GM21723 (cell line): ENCODE results near the gene MVP.
A peak's percentile ranks its signal among the peaks of the same experiment; 100 is the strongest.
"Not testable (repeated sequence)": the region's sequence is repeated elsewhere in the genome, so short reads cannot be mapped to it uniquely, and the experiment has no call there.

Experiments
- ATAC-seq: cut with Tn5 transposase; IDR thresholded peaks from one replicate; pipeline ENCODE4 v1.9.1; 2021; ENCODE audit warnings: mild to moderate bottlenecking, moderate library complexity; ENCODE audit not compliant: unreplicated experiment

Gene MVP

GRCh38 chr16:29868396-29869009 is 48.2 kb downstream of the MVP start:
- no peak for ATAC-seq

- not testable (repeated sequence) for ATAC-seq
Measured at GRCh38 chr16:29869067-29869466, 48.8 kb downstream of the MVP start.

- ATAC-seq, result no peak
Measured at GRCh38 chr16:29871822-29872546, 51.7 kb downstream of the MVP start.

DNA sequence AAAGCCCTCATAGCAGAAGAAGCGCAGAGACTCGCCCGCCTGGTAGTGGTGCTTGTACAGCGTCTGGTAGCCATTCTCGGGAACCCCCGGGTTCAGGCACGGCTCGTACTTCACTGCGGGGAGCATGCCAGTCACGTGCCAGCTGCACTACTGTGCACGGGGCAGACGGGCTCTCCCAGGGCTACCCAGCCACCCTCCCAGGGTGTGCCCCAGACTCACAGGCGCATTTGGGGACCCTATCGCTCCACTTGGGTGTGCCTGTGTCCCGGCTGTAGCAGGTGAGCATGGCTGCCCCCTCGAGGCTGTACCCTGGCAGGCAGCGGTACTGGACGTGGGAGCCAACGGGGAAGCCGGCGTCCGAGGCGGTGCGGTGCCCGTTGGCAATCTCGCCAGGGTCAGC is 53.1 kb downstream of the MVP start:
- ATAC-seq, result no peak

GRCh38 chr16:29875206-29875605 is 54.9 kb downstream of the MVP start:
- ATAC-seq, result no peak

- no peak for ATAC-seq
Measured at GRCh38 chr16:29876217-29876593, 55.9 kb downstream of the MVP start.

GRCh38 chr16:29876594-29877249 is 56.5 kb downstream of the MVP start:
- no peak for ATAC-seq

DNA sequence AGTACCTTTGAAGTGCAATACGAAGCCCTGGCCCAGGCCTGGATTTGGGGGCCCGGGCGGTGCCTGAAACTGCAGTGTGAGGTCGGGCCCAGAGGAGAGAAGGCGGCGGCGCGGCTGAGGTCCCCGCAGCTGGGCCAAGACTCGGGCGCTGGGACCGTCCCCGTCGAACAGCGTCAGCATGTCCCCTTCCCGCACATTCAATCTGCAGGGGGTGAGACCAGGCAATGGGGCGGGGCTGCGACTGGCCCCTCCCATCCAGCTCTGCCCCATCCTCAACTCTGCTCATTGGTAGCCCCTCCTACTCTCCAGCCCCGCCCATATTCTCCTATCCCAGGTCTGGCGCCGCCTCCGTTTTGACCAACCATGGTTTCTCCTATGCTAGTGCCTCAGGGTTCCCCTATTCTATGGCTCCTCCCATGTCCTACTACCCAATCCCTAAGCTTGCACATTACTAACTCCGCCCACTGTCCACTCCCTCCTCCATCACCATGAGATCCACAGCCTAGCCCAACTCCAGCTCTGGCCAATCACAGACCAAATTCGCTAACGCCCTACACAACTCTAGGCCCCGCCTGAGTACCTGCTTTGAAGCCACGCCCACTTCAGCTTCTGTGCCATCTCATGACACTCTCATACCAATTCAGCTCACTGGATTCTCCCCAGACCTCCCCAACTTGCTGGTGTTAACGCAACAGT is 57.2 kb downstream of the MVP start:
- ATAC-seq, result peak; percentile 46

DNA sequence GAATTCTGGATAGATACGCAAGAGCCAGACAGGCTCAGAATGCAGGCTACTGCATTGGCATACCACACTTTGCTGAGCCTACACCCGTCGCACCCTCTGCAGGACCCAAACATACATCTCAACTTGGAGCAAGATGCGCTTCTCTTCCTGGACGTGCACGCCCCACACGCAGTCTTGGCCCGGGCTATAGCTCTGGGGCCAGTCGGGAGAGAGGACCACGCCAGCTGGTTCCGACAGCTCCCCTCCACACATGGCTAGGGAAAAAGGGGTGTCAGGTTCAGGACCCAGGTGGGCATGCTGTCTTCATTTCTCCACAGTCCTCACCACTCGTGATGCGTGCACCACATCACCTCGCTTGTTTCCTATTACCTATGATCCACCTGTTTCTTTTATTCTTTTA is 57.9 kb downstream of the MVP start:
- ATAC-seq, result no peak

GRCh38 chr16:29881050-29881449 is 60.8 kb downstream of the MVP start:
- ATAC-seq, result no peak

GRCh38 chr16:29883987-29884386 is 63.7 kb downstream of the MVP start:
- no peak for ATAC-seq

GRCh38 chr16:29889372-29889771 is 69.1 kb downstream of the MVP start:
- not testable (repeated sequence) for ATAC-seq

- no peak for ATAC-seq
Measured at GRCh38 chr16:29891525-29892457, 71.5 kb downstream of the MVP start.

GRCh38 chr16:29892458-29892813 is 72.2 kb downstream of the MVP start:
- ATAC-seq, result no peak

DNA sequence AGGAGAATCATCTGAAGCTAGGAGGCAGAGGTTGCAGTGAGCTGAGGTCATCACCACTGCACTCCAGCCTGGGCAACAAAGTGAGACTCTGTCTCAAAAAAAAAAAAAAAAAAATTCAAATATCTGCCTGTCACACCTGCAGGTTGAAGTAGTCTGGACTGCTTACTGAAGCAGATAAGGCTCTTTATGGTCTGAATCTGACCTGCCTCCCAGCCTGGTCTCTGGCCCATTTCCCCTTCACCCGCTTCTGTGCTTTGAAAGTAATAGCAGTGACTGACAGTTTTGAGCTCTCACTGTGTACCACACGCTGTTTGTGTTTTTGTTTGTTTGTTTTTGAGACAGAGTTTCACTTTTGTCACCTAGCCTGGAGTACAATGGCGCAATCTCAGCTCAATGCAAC is 73.3 kb downstream of the MVP start:
- ATAC-seq, result no peak

DNA sequence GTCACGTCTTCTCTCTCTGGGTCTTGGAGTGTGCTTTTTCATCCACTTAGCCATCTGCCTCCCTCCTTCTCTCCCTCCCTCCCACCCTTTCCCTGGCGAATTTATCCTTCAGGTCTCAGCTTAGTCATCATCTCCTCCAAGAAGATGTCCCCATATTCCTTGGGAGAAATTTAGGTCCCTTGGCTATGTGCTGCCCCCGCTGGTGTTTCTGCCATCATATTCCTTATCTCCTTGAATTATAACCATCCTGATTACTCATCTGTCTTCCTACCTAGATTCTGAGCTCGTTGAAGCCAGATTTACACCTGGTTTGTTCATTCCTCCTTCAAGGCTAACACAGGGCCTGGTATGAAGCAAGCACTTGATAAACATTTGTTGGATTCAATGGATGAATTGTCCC is 74.1 kb downstream of the MVP start:
- no peak for ATAC-seq

- no peak for ATAC-seq
Measured at GRCh38 chr16:29896841-29897240, 76.6 kb downstream of the MVP start.

DNA sequence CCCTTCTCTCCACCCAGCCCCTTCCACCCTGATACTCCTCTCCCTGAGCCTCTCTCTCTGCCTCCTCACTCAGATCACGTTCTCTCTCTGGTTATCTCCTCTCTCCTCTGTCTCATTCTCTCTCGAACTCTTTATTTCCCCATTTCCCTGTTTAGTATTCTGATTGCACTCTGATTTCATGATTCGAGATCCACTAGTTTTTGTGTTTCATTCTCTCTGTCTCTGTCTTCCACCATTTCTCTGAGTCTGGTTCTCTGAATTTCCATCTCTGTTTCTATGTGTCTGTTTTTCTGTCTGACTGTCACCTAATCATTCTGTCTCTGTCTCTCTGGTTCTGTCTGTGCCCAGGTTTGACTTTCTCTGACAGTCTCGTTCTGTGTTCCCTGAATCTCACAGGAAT is 77.1 kb downstream of the MVP start:
- ATAC-seq, result no peak
